Right lung (tissue), 5 donors: ENCODE results near the gene ENTPD2. TPM values are rescaled to one million over a fixed set of nuclear protein-coding genes. Genes with fewer than 3 reads are reported as not detected.
"Not testable (repeated sequence)": the region's sequence is repeated elsewhere in the genome, so short reads cannot be mapped to it uniquely, and the experiment has no call there.

Experiments used
- DNase-seq, 2 donors: peaks; one replicate each; pipeline ENCODE4 v3.0.0-alpha.2; 2013
- polyA plus RNA-seq, 5 donors: library from polyadenylated mRNA; unstranded; fragments of 120-200 nt; gene quantifications; one replicate each; pipeline versions ENCODE4 v1.2.1 to v1.2.3, GENCODE V29; 2013; ENCODE audit warnings: inconsistent platforms in 1 of 5, low replicate concordance in 1 of 5; ENCODE audit not compliant: insufficient read length in 5 of 5, insufficient read depth in 1 of 5

Gene ENTPD2
- polyA plus RNA-seq, 5 donors, result 2.0 to 5.4 (median 3.2) TPM

DNA sequence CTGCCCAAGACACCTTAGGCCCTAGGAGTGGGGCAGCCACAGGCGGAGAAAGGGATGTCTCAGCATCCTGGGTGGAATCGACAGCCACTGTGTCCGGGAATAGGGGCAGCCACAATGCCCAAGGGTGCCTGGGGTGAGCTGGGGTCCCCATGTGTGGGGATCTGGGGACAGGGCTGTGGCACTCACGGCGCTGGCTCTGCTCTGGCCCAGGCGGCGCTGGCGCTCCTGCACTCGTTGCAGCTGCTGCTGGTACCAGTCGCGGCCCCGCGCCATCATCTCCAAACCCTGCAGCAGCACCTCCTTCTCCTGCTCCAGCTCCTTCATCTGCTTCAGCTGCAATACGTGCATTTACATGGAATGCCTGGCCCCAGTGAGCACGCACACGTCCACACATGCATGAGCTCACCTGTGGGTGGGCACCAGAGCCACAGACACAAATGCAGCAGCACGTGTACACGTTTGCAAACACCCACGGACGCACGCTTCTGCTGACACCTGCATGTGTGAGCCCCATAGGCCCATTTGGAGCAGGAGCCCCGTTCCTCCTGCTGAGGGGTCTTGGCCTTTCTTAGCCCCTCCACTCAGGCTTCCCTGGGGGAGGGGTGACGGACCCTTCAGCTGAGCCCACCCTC, 11.6 kb upstream of the ENTPD2 start:
- DNase-seq, result no peak

DNA sequence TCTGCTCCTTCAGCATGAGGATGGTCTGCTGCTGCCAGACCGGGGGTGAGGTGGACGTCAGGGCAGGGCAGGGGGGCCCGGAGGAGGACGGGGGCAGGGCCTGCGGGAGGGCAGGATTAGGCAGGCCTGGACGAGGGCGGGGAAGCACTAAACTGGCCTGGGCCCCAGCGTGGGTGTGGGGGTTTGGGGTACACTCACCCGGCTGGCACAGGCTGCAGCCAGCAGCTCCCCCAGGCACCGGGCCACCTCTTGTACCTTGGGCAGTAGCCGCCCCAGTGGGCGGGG, 11.0 kb upstream of the ENTPD2 start:
- DNase-seq, result no peak

DNA sequence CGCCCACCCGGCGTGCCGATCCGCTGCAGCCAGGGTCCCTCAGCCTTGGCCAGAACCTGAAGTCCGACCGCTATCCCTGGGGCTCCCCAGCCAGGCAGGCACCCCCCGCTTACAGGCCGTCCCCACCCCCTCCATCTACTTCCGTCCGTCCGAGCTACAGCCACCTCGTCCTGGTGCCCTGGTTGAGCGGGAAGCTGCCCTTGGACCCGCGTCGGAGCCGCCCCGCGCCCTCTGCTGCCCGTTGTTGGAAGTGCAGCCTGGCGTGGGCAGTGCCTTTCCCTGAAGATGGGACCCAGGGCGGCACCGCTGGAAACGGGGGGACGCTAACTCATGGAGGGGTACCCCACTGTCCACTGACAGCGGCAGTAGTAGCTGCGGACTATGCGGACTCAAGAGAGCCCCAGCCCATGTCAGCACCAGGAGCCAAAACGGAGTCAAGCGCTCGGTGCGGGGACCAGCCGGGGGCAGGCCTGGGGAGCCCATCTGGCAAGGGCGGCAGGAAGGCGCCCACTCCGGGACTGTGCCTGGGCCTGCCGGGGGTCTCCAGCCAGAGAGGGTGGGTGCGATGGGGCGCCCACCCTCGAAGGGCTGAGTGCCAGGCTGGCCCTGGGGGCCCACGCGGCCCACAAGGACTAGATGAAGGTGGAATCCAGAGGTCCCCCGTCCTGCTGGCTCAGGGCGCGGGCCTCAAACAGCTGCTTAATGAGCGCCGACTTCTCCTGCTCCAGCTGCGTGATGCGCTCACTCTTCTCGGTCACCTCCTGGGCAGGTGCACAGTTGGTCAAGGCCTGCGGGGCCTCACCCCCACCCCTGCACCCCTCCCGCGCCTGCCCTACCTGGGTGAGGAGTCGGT, 10.4 kb upstream of the ENTPD2 start:
- DNase-seq, result no peak

DNA sequence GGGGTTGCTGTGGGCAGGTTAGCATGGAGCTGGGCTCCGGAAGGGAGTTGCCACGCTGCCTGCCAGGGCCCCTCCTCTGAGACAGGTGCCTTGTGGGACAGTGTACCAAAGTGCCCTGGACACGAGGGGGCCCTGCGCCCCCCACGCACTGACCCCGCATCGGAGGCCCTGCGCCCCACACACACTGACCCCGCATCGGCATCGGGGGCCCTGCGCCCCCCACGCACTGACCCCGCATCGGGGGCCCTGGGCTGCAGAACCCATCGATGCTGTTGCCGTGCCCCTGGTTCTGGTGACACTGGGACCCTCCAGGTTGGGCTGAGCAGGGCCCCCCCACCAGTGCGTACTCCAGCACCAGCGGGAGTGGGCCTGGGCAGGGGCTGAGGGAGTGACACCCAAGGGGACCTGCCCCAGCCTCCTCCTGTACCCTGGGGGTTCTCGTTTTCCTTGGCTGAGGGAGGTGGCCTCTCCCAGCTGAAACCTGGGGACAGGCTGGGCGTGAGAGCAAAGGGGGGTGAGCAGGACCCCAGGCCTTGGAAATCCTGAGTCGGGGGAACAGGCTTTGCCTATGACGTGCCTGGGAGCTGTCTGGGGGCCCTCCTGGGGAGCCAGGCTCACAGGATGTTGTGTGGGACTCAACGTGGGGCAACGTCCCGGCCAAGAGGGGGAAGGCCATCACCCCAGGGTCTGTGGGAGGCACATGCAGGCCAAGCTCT, 9.6 kb upstream of the ENTPD2 start:
- no peak for DNase-seq

DNA sequence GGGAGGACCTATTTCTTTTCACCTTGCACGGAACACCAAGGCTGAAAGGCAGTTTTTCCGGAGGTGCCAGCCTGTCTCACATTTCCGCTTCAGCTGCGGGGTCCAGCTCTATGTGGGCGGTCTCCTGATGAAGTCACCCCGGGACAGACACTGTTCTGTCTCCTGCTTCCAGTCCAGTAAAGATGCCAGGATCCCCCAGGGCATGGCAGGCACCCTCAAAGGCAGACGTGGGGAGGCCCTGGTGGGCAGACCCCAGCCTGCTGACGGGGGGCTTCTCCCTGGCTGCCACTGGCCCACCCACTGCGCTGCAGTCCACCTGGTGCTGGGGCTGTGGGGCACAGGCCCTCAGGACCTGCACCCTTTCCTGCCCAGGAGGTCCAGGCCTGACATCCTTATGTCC, 8.9 kb upstream of the ENTPD2 start:
- DNase-seq, result not testable (repeated sequence)

DNA sequence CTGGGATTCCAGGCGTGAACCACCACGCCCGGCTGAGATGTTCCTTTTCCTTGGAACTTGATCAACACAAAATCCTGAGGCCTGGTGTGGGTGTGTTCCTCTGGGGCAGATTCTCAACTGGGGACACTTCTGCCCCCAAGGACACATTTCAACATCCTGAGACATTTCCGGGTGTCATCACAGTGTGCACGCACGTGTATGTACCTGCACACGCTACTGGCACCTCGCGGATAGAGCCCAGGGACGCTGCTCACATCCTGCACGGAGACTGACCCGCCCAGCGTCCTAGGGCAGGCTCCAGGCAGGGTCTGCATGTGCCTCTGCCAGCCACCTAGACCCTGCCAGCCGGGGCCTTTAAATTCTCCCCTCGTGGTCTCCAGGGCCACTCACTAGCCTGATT, 8.5 kb upstream of the ENTPD2 start:
- no peak for DNase-seq

DNA sequence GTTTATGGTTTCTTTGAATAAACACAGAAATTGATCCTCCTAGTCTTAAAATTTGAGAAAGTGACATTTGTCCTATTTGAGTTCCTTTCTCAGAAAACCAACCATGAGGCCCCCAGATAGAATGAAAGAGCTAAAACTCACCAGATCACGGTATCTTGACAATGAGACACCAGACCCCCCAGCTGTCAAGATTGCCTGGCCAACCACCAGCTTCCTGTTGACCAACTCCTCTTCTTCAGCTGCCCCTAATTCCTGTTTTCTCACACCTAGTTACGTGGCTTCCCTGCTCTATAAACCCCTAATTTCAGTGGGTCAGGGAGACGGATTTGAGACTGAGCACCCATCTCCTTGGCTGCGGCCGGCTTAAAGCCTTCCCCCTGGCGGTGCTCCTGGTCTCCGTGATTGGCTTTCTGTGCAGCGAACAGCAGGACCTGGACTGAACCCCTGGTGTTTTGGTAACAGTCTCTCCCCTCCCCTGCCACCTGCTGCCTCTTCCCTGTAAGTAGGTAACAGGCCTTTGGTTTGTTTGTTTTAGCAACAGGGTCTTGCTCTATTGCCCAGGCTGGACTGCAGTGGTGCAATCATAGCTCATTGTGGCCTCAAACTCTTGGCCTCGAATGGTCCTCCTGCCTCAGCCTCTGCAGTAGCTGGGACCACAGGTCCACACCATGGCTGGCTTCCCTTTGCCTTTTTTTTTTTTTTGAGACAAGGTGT, 4.8 kb upstream of the ENTPD2 start:
- DNase-seq, result no peak

DNA sequence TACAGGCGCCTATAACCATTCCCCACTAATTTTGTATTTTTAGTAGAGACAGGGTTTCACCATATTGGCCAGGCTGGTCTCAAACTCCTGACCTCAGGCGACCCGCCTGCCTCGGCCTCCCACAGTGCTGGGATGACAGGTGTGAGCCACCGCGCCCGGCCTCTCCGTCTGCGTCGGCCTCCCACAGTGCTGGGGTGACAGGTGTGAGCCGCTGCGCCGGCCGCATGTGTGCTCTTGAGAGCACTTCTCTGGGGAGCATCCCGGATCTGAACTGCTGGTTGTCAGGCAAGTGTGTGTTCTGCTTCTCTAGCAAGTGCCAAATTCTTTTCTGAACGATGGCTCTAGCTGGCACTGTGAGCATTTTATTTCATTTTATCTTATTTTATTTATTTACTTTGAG, 3.7 kb upstream of the ENTPD2 start:
- no peak for DNase-seq

DNA sequence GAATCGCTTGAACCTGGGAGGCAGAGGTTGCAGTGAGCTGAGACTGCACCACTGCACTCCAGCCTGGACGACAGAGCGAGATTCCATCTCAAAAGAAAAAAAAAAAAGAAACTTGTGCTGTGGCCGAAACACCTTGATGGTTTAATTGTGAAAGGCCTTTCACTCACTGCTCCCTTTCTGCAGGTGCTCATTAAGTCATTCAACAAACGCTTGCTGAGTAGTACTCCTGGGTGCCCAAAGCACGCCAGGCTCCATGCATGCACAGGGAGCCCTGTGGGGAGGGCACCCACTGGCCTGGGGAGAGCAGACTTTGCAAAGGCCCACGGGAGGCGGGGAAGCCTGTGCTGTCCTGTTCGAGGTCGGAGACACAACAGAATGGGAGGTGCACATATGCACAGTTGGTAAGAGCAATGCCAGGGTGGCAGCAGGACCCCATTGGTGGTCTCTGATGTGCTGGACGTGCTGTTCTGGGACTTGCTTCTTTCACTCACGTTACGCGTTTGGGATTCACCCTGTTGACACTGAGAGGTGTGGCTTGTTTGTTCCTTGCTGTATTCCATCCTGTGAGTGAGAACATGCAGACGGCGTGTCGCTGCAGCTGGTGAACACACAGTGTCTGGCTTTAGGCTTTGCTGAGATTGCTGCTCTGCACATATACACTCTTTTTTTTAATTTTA, 3.0 kb upstream of the ENTPD2 start:
- DNase-seq, result peak in 1 of 2 donors; percentile 43

DNA sequence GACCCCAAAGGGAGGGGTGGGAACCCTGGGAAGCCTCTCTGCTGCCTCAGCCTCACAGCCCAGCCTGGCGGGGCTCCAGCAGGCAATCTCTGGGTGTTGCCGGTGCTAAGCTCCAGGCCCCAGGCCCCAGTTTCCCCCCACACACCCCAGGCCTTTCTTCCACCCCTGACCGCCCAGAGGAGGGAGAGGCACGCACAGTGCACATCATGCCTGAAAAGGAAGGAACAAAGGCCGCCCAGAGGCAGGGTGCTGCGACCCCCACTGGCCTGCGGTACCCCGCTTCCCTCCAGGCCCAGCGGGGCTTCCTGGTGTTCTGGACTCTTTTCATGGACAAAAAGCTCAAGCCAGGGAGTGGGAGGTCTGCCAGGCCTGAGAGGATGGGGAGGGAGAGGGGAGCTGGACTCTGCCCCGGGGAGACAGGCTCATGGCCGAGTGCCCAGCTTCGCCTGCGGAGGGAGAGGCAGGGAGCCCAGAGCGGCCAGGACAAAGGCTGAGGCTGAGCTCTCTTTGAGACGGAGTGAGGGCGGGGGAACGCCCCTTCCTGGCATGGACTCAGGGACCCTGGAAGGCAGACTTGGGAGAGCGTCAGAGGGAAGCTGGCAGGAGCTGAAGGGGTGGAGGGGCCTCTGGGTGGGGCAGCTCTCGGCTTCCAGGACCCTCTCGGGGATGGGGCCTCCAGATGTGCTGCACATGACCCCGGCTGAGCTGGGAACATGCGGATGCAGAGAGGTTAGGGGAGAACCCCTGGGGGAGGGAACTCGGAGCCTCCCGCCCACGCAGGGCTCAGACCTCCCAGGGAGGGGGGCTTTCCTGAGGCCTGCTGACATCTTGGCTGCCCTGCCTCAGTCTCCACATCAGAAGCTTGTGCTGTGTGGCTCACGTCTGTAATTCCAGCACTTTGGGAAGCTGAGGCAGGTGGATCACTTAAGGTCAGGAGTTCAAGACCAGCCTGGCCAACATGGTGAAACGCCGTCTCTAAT, 1.8 kb upstream of the ENTPD2 start:
- DNase-seq, result peak; percentile 94 to 96

DNA sequence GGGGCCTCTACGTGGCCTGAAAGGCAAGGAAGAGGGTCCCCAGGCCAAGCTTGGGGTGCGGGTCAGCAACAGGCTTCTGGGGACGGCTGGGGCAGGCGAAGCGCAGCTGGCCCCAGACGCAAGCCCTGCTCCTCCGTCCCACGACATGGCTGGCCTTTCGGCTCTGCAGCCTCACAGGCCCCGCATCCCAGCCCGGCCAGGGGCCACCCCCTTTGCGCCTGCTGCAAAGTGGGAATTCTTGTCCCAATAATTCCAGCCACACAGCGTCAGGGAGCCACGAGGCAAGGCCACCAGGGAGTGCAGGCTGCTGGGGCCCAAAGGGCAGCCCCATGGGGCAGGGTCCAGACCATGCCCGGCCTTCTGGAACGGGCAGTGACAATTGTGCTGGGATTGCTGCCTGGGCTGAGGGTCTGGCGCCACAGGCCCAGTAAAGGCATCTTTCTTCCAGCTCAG, 1.1 kb upstream of the ENTPD2 start:
- no peak for DNase-seq

DNA sequence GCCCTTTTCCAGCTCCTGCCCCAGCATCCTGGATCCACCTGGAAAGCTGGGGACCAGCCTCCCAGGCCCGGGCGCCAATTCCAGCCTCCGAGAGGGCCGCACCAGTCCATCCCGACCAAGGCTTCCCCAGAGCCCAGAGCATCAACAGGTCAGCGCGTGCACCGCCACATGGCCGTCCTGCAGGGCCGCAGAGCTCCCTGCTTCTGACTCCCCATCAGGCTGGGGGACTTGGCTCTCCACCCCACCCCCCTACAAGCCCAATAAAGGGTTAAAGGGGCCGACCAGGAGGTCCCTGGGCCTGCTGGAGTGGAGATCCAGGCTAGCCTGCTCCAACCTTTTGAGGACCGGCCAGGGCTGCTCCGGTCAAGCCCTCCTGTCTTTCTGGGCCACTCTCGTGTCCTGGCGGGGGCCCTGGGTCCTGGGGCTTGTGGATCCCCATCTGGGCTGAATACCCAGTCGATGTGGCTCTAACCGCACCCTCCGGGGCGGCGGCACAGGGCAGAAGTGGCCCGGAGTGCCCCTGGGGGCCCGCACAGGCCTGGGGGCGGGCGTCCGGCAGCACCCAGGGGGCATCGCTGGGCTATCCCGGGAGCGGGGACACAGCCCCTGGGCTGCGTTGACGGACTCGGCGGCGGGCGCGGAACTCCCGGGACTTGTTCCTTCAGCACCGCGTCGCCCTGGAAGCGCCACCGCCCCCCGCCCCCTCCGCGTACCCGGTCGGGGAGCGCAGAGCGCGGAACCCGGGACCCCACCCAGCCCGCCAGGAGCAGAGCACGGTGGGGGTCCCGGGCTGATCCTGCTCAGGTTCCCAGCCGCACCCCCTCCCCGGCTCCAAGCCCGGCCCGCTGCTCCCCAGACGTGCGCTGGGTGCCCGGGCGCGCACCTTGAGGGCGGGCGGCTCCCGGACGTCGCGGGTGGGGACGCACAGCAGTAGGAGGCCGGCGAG, 590 bp downstream of the ENTPD2 start:
- no peak for DNase-seq

DNA sequence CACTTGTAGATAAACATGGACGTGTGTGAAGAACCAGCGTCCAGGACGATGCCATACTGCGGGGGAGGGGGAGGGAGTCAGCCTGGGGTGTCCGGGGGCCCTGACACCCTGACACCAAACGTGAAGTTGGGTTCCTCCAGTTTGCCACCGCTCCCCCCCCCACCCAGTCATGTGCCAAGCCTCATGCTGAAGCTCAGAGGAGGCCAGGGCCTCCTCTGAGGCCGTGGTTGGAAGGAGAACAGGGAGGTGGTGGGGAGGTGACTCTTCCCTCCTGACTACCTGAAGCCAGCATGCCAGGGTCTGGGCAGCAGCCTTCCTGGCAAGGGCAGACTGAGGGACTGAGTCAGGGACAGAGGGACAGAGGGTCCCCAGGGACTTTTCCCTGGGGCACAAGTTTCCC, 1.6 kb downstream of the ENTPD2 start:
- DNase-seq, result no peak

DNA sequence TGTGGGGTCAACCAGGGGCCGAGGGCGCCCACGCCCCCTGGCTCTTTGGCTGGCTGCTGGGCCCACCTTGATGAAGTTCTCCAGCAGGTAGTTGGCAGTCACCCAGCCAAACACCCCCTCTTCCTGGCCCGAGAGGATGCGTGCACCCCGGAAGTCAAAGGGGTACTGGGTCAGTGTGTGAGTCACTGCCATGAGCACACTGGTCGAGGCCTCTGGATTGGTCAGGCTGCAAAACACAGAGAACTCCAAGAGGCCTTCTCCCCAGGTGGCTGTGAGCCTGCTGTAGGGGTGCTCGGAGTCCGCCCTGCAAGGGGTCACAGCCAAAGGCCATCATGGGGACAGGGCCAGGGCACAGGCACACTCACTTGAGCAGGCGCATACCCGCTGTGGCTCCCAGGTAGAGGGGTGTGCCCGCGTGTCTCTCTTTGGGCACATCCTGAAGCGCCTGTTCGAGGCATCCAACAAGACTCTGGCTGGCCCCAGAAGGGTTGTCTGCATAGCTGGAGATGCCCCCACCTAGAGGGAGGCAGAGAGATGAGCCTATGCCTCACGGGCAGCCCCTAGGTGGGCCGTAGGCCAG, 2.6 kb downstream of the ENTPD2 start:
- DNase-seq, result no peak

DNA sequence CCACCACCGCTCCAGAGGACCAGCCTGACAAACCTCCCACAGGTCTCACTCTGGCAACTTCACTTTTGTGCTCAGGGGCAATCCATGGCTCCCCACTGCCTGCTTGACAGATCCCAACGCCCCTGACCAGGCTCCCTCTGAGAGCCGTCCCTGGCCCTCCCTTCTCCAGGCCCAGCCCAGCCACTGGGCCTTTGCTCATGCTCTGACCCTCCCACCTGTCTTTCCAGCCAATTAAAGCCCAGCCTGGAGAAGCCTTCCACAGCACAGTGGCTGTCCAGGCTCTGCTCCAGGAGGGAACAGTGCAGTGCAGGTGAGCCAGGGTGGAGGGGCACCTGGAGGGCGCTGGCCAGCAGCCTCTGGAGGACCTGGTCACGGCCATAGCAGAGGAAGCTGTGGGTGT, 3.3 kb downstream of the ENTPD2 start:
- DNase-seq, result no peak

DNA sequence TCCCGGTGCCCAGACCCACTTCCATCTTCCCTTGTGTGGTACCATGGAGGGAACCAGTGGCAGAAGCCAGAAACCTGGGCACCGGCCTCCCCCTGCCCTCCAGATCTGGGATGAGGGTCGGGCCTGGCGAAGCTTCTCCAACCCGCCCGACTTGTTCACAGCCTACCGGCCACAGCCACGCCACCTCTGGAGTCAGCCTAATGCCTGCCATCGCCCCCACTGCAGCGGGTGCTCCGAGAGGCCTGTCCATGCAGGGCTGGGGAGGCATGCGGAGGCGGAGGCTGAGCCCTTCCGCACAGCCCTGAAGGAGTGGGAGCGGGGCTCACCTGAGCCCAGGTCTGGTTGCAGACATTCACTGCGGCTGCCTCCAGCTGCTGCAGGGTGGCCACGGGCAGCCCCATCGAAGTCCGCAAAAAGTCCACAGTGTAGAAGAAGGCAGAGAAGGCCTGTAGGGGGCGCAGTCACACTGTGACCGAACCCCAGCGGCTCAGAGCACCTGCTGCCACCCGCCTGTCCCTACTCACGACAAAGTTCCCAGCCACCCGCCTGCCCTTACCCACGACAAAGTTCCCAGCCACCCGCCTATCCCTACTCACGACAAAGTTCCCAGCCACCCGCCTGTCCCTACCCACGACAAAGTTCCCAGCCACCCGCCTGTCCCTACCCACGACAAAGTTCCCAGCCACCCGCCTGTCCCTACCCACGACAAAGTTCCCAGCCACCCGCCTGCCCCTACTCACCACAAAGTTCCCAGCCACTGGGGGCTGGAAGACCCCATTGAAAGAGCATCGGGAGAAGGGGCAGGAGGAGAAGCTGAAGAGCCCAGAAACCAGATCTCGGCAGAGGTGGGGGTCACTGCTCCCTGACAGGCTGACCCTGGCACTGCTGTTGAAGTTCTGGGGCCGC, 4.1 kb downstream of the ENTPD2 start:
- DNase-seq, result no peak

DNA sequence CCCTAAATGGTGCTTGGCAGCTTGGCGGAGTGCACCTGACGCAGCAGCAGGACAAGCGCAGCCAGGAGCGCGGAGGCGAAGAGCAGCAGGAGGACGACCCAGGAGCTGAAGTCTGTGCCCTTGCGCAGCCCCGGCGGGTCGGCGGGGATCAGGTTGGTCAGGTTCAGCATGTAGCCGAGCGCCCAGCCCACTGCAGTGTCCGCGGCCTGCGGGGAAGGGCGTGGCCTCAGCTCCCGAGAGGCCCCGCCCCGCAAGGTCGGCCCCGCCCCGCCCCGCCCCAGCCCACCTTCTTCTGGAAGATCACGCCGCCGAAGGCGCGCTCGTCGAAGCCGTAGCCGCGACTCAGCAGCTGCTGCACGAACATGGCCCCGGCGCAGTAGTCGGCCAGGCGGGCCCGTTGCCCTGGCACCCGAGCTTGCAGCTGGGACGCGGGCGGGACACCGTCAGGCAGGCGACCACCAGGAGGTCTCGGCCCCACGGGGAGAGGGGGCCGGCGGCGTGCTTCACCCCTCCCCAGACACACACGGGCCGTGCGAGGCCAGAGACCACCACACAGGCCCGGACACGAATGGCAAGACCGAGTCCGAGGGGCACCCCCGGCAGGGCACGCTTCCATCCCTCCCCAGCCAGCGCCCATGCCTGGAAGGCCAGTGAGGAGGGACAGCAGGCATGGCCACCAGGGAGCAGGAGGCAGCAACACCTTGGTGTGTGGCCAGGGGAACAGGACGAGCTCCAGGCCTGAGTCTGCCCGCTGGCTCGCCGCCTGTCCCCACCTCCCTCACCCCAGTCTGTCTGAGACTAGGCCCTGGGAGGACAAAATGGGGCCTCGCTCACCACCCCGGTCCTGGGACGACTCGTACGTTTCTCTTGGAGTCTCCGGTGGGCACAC, 5.0 kb downstream of the ENTPD2 start:
- no peak for DNase-seq
